Right lobe of liver (tissue), 6 donors: ENCODE results near the gene TNS1. TPM values are rescaled to one million over a fixed set of nuclear protein-coding genes. Genes with fewer than 3 reads are reported as not detected.
A peak's percentile ranks its signal among the peaks of the same experiment; 100 is the strongest.

Experiments
- ATAC-seq, 4 donors: fragments of 200-7000 bp; cut with Tn5 transposase; one replicate each; pipeline ENCODE4 v1.9.1; 2020; ENCODE audit warnings: mild to moderate bottlenecking in 4 of 4, moderate library complexity in 4 of 4
- DNase-seq, 3 donors: peaks; one replicate each; pipeline ENCODE4 v3.0.0-alpha.2; 2020
- H3K27ac ChIP-seq, 3 donors: fragments of 200-600 bp; one replicate each; pipeline ENCODE4 v1.8.0; 2022
- H3K27me3 ChIP-seq, 2 donors: fragments of 200-600 bp; one replicate each; pipeline ENCODE4 v1.8.0; 2022
- H3K36me3 ChIP-seq, 4 donors: fragments of 200-600 bp; sonication (generic) in 1 of 4; one replicate each; pipeline versions ENCODE4 v1.5.1 to v1.8.0; 2017 to 2022; ENCODE audit warnings: control low read depth in 1 of 4
- H3K4me1 ChIP-seq, 4 donors: fragments of 200-600 bp; sonication (generic) in 1 of 4; one replicate each; pipeline versions ENCODE4 v1.5.1 to v1.8.0; 2017 to 2022; ENCODE audit warnings: control low read depth in 1 of 4
- H3K4me3 ChIP-seq, 3 donors: fragments of 200-600 bp; one replicate each; pipeline ENCODE4 v1.8.0; 2022
- H3K9me3 ChIP-seq, 4 donors: fragments of 200-600 bp; sonication (generic) in 1 of 4; one replicate each; pipeline versions ENCODE4 v1.5.1 to v1.8.0; 2017 to 2022; ENCODE audit warnings: control low read depth in 1 of 4
- POLR2A ChIP-seq: fragments of 450-650 bp; IDR thresholded peaks from one replicate; pipeline ENCODE4 v1.6.1; 2017; ENCODE audit warnings: antibody characterized with exemption, mild to moderate bottlenecking
- WGBS: methylation state at CpG from one replicate; pipeline ENCODE4 v1.1.6; 2018; ENCODE audit warnings: low coverage, low lambda C conversion rate; ENCODE audit not compliant: insufficient coverage; ENCODE audit errors: missing lambda C conversion rate; 5-methylcytosine and 5-hydroxymethylcytosine counted together
- intact Hi-C, 2 donors: fragments of 100-400 bp; cut with DNase I; formaldehyde crosslinking; loops; one replicate each; pipeline versions ENCODE4 v1.11.2 to v1.14.1; 2022
- total RNA-seq, 6 experiments: library from RNA; depleted of rRNA in 2 of 6; stranded (reverse); fragments of >200 nt in 2 of 6; fragmentation: NEBNext Ultra II Directional in 3 of 6; extraction: Animal tissue kit (Norgen Biotek cat#: 25700) in 3 of 6; gene quantifications; one replicate each; pipeline versions ENCODE4 v1.1.0 to v1.2.4, GENCODE V29; 2016 to 2023
- TF ChIP-seq, protein P1 (sequence below), 4 donors: fragments of 200-600 bp in 3 of 4; fragments of 450-650 bp in 1 of 4; IDR thresholded peaks; one replicate each; pipeline versions ENCODE4 v1.5.1 to v1.8.0; 2016 to 2022; ENCODE audit warnings: antibody characterized with exemption in 4 of 4, mild to moderate bottlenecking in 2 of 4
- donor health status: DM: no; HTN: yes; CAD: no.
- donor health status: DM: no; HTN: no; CAD: no.
- donor health status: DM: no; HTN: no; CAD: no.
- donor health status: DM: no; HTN: yes; CAD: no.
- donor health status: DM: no; HTN: yes; CAD: no.

The TNS1 gene
- total RNA-seq, 6 experiments from 2014 or later = 68.4 to 209 (median 99.2) TPM

DNA sequence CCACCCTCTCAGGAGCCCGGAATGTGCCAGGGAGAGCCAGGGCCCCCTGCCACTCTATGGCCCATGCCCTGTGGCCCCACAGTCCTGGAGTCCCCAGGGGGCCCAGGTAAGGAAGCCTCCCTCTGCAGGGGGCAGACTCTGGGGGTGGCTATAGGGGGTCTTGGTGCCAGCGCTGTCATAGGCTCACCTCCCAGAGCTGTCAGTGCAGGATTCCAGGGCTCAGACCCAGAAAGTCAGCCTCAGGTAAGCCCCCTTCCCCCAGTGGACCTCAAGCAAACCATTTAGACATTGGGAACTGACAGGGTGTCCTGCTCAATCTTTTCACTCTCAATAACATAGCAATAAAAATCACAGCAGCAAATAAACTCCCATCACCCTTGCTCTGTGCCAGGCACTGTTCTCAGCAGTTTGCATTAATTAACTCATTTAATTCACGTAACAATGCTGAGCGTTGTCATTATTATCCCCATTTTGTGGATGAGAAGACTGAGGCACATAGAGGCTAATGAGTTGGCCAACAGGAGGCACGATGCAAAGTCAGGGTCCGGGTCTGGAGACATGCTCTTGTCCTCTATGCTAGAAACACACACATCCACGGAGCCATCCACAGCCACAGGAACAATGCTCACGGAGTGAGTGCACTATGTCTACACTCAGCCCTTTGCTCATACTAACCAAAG lies 79.6 kb downstream of the TNS1 start:
- ATAC-seq (no peak), DNase-seq (no peak)
- H3K27ac ChIP-seq = peak overlapping the region; percentile 57 to 79 (median 77)
- WGBS = 68% methylated on average over 6 of the region's 8 CpGs
- H3K4me1 ChIP-seq = peaks cover 0 to 87% (median 42%) of the 10 kb centered on the region in 4 donors
- peaks cover 0 to 4% (median 0%) of the 10 kb centered on the region in 4 donors for H3K36me3 ChIP-seq
- H3K9me3 ChIP-seq = no peaks in the 10 kb centered on the region
- H3K27me3 ChIP-seq = no peaks in the 10 kb centered on the region
- no peak for TF ChIP-seq POLR2A
- TF ChIP-seq, protein P1, sequence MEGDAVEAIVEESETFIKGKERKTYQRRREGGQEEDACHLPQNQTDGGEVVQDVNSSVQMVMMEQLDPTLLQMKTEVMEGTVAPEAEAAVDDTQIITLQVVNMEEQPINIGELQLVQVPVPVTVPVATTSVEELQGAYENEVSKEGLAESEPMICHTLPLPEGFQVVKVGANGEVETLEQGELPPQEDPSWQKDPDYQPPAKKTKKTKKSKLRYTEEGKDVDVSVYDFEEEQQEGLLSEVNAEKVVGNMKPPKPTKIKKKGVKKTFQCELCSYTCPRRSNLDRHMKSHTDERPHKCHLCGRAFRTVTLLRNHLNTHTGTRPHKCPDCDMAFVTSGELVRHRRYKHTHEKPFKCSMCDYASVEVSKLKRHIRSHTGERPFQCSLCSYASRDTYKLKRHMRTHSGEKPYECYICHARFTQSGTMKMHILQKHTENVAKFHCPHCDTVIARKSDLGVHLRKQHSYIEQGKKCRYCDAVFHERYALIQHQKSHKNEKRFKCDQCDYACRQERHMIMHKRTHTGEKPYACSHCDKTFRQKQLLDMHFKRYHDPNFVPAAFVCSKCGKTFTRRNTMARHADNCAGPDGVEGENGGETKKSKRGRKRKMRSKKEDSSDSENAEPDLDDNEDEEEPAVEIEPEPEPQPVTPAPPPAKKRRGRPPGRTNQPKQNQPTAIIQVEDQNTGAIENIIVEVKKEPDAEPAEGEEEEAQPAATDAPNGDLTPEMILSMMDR (IDR thresholded peaks at IDR 0.05) = no peak
- H3K4me3 ChIP-seq = no peak overlapping the region
- intact Hi-C loops = no loop called here

- peak; percentile 25 for TF ChIP-seq POLR2A
- TF ChIP-seq, protein P1 (IDR thresholded peaks at IDR 0.05) = peak; percentile 17 to 34 (median 28)
- Histone ChIP-seq H3K27ac (peak overlapping the region; percentile 77 to 85 (median 79)), H3K4me1 (peaks cover 0 to 87% (median 42%) of the 10 kb centered on the region in 4 donors), H3K36me3 (peaks cover 0 to 4% (median 0%) of the 10 kb centered on the region in 4 donors), H3K27me3 (no peaks in the 10 kb centered on the region), H3K9me3 (no peaks in the 10 kb centered on the region), H3K4me3 (no peak overlapping the region)
- 28% methylated on average over 5 of the region's 19 CpGs for WGBS
- DNase-seq = peak in 1 of 3 donors; percentile 65
- intact Hi-C loops = no loop called here
- ATAC-seq = peak; percentile 29 to 67 (median 58)
Measured at GRCh38 chr2:217922101-217923006, 80.4 kb downstream of the TNS1 start.

GRCh38 chr2:217920879-217921603 lies 81.8 kb downstream of the TNS1 start:
- peak; percentile 80 to 87 (median 83) for DNase-seq
- Histone ChIP-seq H3K27me3 (no peaks in the 10 kb centered on the region), H3K4me1 (peaks cover 0 to 87% (median 46%) of the 10 kb centered on the region in 4 donors), H3K4me3 (no peak overlapping the region), H3K27ac (peak overlapping the region; percentile 77 to 85 (median 79)), H3K36me3 (peaks cover 0 to 4% (median 0%) of the 10 kb centered on the region in 4 donors), H3K9me3 (no peaks in the 10 kb centered on the region)
- ATAC-seq = peak; percentile 58 to 71 (median 67)
- TF ChIP-seq, protein P1 (IDR thresholded peaks at IDR 0.05) = no peak
- TF ChIP-seq POLR2A = peak; percentile 47
- WGBS = 20% methylated on average over 1 of the region's 8 CpGs
- intact Hi-C loops = no loop called here

DNA sequence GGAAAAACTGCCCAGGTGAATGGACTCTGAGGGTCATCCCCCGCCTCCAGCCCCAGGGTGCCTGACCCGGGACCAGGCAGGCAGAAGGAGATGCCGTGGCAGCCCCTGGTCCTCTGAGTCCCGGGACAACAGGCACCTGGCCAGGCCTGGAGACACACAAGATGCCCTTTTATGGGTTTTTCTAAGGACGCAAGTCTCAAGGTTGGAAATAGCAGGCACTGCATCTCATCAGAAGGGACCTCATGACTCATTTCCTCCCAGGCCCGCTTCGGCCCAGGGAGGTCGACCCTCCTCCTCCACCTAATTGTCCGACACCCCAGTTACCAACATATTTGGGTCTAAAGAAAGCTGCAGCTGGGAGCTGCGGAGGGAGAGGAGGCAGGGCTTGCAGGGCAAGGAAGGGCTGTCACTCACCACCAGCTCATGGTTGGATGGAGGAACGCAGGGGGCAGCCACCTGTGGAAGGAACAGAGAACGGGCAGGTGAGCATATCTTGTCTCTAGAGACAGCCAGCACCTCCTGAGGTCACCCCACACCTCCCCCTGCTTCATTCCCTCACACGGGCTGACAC lies 82.9 kb downstream of the TNS1 start:
- ATAC-seq = peak in 1 of 4 donors; percentile 0
- Histone ChIP-seq H3K27me3 (no peaks in the 10 kb centered on the region), H3K27ac (peak overlapping the region; percentile 76 to 87 (median 79)), H3K36me3 (peaks cover 0 to 7% (median 2%) of the 10 kb centered on the region in 4 donors), H3K4me1 (peaks cover 0 to 94% (median 49%) of the 10 kb centered on the region in 4 donors), H3K9me3 (no peaks in the 10 kb centered on the region), H3K4me3 (no peak overlapping the region)
- no peak for TF ChIP-seq POLR2A
- TF ChIP-seq, protein P1 (IDR thresholded peaks at IDR 0.05) = no peak
- peak in 2 of 3 donors; percentile 40 to 47 for DNase-seq
- 51% methylated on average over 4 of the region's 13 CpGs for WGBS
- intact Hi-C loops = no loop called here
